Activated gamma-delta T cell treated with anti-CD3 and anti-CD28 coated beads, Interleukin-2, amount 50 U/mL, for 16 hours (primary cell): ENCODE data around the gene IRS1.

Source experiments
- DNase-seq: peaks from one replicate; pipeline ENCODE4 v3.0.0-alpha.2; 2020; ENCODE audit warnings: low read depth

Gene IRS1

GRCh38 chr2:226690461-226691024 lies 109.1 kb downstream of the IRS1 start:
- DNase-seq = no peak

GRCh38 chr2:226687641-226688253 lies 111.9 kb downstream of the IRS1 start:
- DNase-seq = no peak

- no peak for DNase-seq
These were observed 115.1 kb downstream of the IRS1 start for GRCh38 chr2:226684563-226684959.

- DNase-seq = no peak
These were observed 115.6 kb downstream of the IRS1 start for GRCh38 chr2:226683944-226684562.

- no peak for DNase-seq
These were observed 116.4 kb downstream of the IRS1 start for GRCh38 chr2:226683196-226683595.
